NB4 (cell line): Measurements from ENCODE around the gene SPEN.
"Not testable (repeated sequence)": the region's sequence is repeated elsewhere in the genome, so short reads cannot be mapped to it uniquely, and the experiment has no call there.

Experiments used
- DNase-seq: peaks from one replicate; pipeline ENCODE4 v3.0.0; 2010; ENCODE audit warnings: low read depth
- H3K4me3 ChIP-seq: one replicate; pipeline ENCODE4 v1.5.1; 2011; ENCODE audit warnings: mild to moderate bottlenecking, low read depth, low read length, moderate library complexity
- CTCF ChIP-seq: IDR thresholded peaks from one replicate; pipeline ENCODE4 v1.5.1; 2012; ENCODE audit warnings: low read depth, low read length
- MYC ChIP-seq: IDR thresholded peaks from 2 replicates; pipeline ENCODE4 v1.6.1; 2011; ENCODE audit warnings: low read depth, low read length
- POLR2A ChIP-seq: IDR thresholded peaks from 2 replicates; pipeline ENCODE4 v1.6.1; 2011; ENCODE audit warnings: mild to moderate bottlenecking; ENCODE audit not compliant: insufficient read length; ENCODE audit errors: extremely low read depth
- TF ChIP-seq, protein P1 (sequence below): IDR thresholded peaks from 2 replicates; pipeline ENCODE4 v1.6.1; 2011; ENCODE audit warnings: low read depth, low read length

SPEN gene

GRCh38 chr1:15915991-15916390, 68.5 kb downstream of the SPEN start:
- TF ChIP-seq POLR2A (no peak), CTCF (no peak), MYC (no peak)
- TF ChIP-seq, protein P1, sequence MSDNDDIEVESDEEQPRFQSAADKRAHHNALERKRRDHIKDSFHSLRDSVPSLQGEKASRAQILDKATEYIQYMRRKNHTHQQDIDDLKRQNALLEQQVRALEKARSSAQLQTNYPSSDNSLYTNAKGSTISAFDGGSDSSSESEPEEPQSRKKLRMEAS: no peak
- DNase-seq: no peak
- no peak overlapping the region for H3K4me3 ChIP-seq

GRCh38 chr1:15916417-15916816, 68.9 kb downstream of the SPEN start:
- no peak overlapping the region for H3K4me3 ChIP-seq
- no peak for TF ChIP-seq CTCF
- no peak for TF ChIP-seq MYC
- TF ChIP-seq, protein P1: no peak
- no peak for TF ChIP-seq POLR2A
- no peak for DNase-seq

- no peak overlapping the region for H3K4me3 ChIP-seq
- TF ChIP-seq MYC (no peak), CTCF (no peak), POLR2A (no peak)
- TF ChIP-seq, protein P1: no peak
- no peak for DNase-seq
These were observed 69.4 kb downstream of the SPEN start for GRCh38 chr1:15916916-15917315.

GRCh38 chr1:15918962-15919715, 71.6 kb downstream of the SPEN start:
- TF ChIP-seq POLR2A: no peak
- no peak overlapping the region for H3K4me3 ChIP-seq
- no peak for DNase-seq

GRCh38 chr1:15923241-15923640, 75.7 kb downstream of the SPEN start:
- no peak for DNase-seq
- no peak overlapping the region for H3K4me3 ChIP-seq
- TF ChIP-seq, protein P1: no peak
- TF ChIP-seq CTCF (no peak), MYC (no peak), POLR2A (no peak)

- H3K4me3 ChIP-seq, DNase-seq: not testable (repeated sequence)
These were observed 78.9 kb downstream of the SPEN start for GRCh38 chr1:15926448-15926847.
